GM12864 (cell line): ENCODE measurements around the gene CERK.

Experiments
- DNase-seq: peaks from one replicate; pipeline ENCODE4 v3.0.0-alpha.2; 2011; ENCODE audit warnings: low read depth
- H3K4me3 ChIP-seq: 2 replicates; pipeline ENCODE4 v1.5.1; 2011; ENCODE audit warnings: mild to moderate bottlenecking, low read depth, low read length, control low read depth
- TF ChIP-seq, protein P1 (sequence below): IDR thresholded peaks from 2 replicates; pipeline ENCODE4 v1.5.1; 2011; ENCODE audit warnings: low read depth, mild to moderate bottlenecking, moderate library complexity, low read length, control low read depth, inconsistent platforms; ENCODE audit errors: missing control alignments

CERK gene

GRCh38 chr22:46678003-46678657 is 59.9 kb downstream of the CERK start:
- no peak for DNase-seq
- TF ChIP-seq, protein P1, sequence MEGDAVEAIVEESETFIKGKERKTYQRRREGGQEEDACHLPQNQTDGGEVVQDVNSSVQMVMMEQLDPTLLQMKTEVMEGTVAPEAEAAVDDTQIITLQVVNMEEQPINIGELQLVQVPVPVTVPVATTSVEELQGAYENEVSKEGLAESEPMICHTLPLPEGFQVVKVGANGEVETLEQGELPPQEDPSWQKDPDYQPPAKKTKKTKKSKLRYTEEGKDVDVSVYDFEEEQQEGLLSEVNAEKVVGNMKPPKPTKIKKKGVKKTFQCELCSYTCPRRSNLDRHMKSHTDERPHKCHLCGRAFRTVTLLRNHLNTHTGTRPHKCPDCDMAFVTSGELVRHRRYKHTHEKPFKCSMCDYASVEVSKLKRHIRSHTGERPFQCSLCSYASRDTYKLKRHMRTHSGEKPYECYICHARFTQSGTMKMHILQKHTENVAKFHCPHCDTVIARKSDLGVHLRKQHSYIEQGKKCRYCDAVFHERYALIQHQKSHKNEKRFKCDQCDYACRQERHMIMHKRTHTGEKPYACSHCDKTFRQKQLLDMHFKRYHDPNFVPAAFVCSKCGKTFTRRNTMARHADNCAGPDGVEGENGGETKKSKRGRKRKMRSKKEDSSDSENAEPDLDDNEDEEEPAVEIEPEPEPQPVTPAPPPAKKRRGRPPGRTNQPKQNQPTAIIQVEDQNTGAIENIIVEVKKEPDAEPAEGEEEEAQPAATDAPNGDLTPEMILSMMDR: no peak
- no peak overlapping the region for H3K4me3 ChIP-seq

DNA sequence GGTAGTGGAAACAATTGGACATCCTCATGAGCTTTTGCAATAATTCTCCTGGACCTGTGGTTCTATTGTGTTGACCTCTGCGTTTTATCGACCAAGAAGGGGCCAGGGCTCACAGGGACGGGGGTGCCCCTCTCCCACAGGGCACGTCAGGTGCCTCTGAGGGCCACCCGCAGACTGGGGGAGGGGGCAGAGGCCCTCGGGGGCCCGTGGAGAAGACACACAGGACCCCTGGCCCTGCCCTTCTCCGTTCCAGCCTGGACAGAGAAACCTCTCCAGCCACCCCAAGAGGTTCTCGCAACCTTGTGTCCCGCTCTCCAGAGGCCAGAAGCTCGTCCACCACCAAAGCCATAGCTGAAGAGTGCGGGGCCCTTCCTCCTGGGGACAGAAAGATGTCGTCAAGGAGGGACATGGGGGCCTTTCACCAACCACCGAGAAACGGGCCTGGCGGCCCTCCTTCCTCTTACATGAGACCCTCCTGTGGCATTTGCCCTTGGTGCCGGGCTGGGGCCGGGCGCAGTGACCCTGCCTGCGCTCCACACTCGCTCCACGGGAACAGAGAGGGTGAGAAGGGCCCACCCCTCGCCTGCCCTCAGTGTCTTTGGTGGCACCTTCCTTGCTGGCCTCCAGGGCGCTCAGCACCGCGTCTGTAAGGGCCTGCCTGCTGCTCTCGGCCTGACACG is 60.6 kb downstream of the CERK start:
- no peak overlapping the region for H3K4me3 ChIP-seq
- no peak for DNase-seq
- TF ChIP-seq, protein P1: no peak

DNA sequence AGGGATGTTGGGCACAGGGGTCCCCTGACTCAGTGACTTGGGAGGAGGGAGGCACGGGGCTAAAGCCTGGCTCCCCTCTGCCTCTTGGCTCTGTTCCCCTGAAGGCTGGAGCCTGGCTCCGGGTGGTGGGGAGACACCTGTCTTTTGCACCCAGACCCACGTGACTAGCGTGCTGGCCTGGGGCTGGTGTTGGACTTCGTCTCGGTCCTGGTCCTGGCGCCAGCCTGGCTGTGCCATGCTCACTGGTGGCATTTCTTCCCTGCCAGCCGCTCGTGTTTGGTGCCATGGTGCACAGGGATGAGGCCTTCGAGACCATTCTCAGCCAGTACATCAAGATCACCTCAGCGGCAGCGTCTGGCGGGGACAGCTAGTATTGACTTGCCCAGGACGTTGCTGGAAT is 61.2 kb downstream of the CERK start:
- H3K4me3 ChIP-seq: no peak overlapping the region
- no peak for DNase-seq
- TF ChIP-seq, protein P1: no peak

- TF ChIP-seq, protein P1: no peak
- H3K4me3 ChIP-seq: no peak overlapping the region
- no peak for DNase-seq
Measured at GRCh38 chr22:46676479-46676878, 61.6 kb downstream of the CERK start.

GRCh38 chr22:46675938-46676337 is 62.1 kb downstream of the CERK start:
- no peak for DNase-seq
- no peak overlapping the region for H3K4me3 ChIP-seq
- TF ChIP-seq, protein P1: no peak

DNA sequence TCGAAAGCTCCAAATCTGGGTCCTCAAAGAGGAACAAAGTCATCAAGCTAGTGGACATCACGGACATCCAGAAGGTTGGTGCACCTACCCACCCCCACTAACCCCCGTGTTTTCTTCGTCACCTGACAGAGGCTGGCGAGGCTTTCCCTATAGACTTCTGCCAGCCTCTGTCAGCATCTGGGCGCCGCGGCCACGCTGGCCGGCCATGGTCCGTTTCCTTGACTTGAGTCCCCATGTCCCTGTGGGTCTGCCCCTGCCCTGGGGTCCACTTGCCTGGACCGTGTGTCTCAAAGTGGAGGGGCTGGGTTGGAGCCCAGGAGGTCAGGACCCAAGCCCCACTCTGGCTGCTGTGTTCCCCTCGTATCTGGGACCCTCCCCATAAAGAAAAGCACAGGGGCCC is 62.6 kb downstream of the CERK start:
- DNase-seq: no peak
- TF ChIP-seq, protein P1: no peak
- H3K4me3 ChIP-seq: no peak overlapping the region

DNA sequence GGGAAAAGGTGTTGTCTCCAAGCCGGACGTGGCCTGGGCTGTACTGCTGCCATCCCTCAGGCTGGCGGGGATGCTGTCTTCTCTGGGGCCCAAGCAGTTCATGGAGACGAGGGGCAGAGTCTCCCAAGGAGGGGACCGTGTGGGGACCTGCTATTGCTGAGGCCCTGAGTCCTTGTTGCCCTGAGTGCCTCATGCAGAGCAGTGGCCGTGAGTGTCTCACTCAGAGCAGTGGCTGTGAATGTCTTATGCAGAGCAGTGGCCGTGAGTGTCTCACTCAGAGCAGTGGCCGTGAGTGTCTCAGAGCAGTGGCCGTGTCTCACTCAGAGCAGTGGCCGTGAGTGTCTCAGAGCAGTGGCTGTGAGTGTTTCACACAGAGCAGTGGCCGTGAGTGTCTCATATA is 63.1 kb downstream of the CERK start:
- H3K4me3 ChIP-seq: no peak overlapping the region

More for the DNA sequence above, 63.1 kb downstream of the CERK start:
- TF ChIP-seq, protein P1: no peak
- DNase-seq: no peak
